HPDE6-E6E7 (cell line): ENCODE results near the gene PTDSS2.
"Not testable (repeated sequence)": the region's sequence is repeated elsewhere in the genome, so short reads cannot be mapped to it uniquely, and the experiment has no call there.

Experiments
- DNase-seq: peaks from one replicate; pipeline ENCODE4 v3.0.0; 2011; ENCODE audit warnings: missing footprints; ENCODE audit errors: extremely low spot score

The PTDSS2 gene

GRCh38 chr11:413120-414081 lies 36.7 kb upstream of the PTDSS2 start:
- DNase-seq: no peak

- DNase-seq: no peak
These were observed 35.7 kb upstream of the PTDSS2 start for GRCh38 chr11:414318-414857.

GRCh38 chr11:415640-416041 lies 34.4 kb upstream of the PTDSS2 start:
- no peak for DNase-seq

GRCh38 chr11:416051-416756 lies 33.9 kb upstream of the PTDSS2 start:
- no peak for DNase-seq

- DNase-seq: no peak
These were observed 33.1 kb upstream of the PTDSS2 start for GRCh38 chr11:416757-417621.

GRCh38 chr11:417652-418342 lies 32.3 kb upstream of the PTDSS2 start:
- DNase-seq: no peak

GRCh38 chr11:418343-419247 lies 31.5 kb upstream of the PTDSS2 start:
- DNase-seq: no peak

- no peak for DNase-seq
These were observed 30.7 kb upstream of the PTDSS2 start for GRCh38 chr11:419248-420005.

- DNase-seq: no peak
These were observed 29.8 kb upstream of the PTDSS2 start for GRCh38 chr11:420054-420910.

GRCh38 chr11:420911-421321 lies 29.2 kb upstream of the PTDSS2 start:
- DNase-seq: no peak

- no peak for DNase-seq
These were observed 27.8 kb upstream of the PTDSS2 start for GRCh38 chr11:422249-422656.

GRCh38 chr11:424232-424631 lies 25.8 kb upstream of the PTDSS2 start:
- no peak for DNase-seq

- not testable (repeated sequence) for DNase-seq
These were observed 25.3 kb upstream of the PTDSS2 start for GRCh38 chr11:424766-425165.

- no peak for DNase-seq
These were observed 24.8 kb upstream of the PTDSS2 start for GRCh38 chr11:425301-425700.

- DNase-seq: no peak
These were observed 23.2 kb upstream of the PTDSS2 start for GRCh38 chr11:426851-427250.

- DNase-seq: no peak
These were observed 21.8 kb upstream of the PTDSS2 start for GRCh38 chr11:428295-428694.

GRCh38 chr11:429391-429790 lies 20.7 kb upstream of the PTDSS2 start:
- no peak for DNase-seq

GRCh38 chr11:429931-430456 lies 20.1 kb upstream of the PTDSS2 start:
- DNase-seq: no peak
